ENCODE measurements around the gene FRAT1. TPM values are rescaled to one million over a fixed set of nuclear protein-coding genes. Genes with fewer than 3 reads are reported as not detected.
A peak's percentile ranks its signal among the peaks of the same experiment; 100 is the strongest.
"Not testable (repeated sequence)": the region's sequence is repeated elsewhere in the genome, so short reads cannot be mapped to it uniquely, and the experiment has no call there.

Gene FRAT1
- total RNA-seq, 2 experiments from 2014 or later, result 11.0 to 11.7 TPM

GRCh38 chr10:97333601-97334369, 14.7 kb downstream of the FRAT1 start:
- DNase-seq (no peak), ATAC-seq (ENCODE audit: low read depth) (peak; percentile 38)
- Mint-ChIP-seq H3K9me3 (no peaks in the 10 kb centered on the region), H3K27ac (peak overlapping the region; percentile 83), H3K27me3 (peaks cover 28% of the 10 kb centered on the region), H3K4me1 (peaks cover 31% of the 10 kb centered on the region), H3K36me3 (peaks cover 20% of the 10 kb centered on the region), H3K4me3 (peak overlapping the region; percentile 92)
- POLR2A ChIA-PET, result interaction anchor here (1.0 to 5.2 kb wide), 5 partner anchors 13 to 353 kb away, joined by 3 to 54 read pairs (median 6); partner anchors contain the start of genes ARHGAP19, AVPI1, FRAT1 and RRP12

- POLR2A ChIA-PET, result interaction anchor here (0.6 to 5.2 kb wide), 6 partner anchors 14 to 163 kb away, joined by 3 to 54 read pairs (median 6); partner anchors contain the start of genes ARHGAP19, FRAT1 and RRP12
- Mint-ChIP-seq H3K4me1 (peaks cover 30% of the 10 kb centered on the region), H3K36me3 (peaks cover 20% of the 10 kb centered on the region), H3K27ac (peak within 1 kb of the TSS; percentile 87), H3K4me3 (peak within 1 kb of the TSS; percentile 92), H3K27me3 (peaks cover 28% of the 10 kb centered on the region), H3K9me3 (no peaks in the 10 kb centered on the region)
- DNase-seq, result peak; percentile 93
- peak; percentile 84 for ATAC-seq (ENCODE audit: low read depth)
These were observed 15.5 kb downstream of the FRAT1 start, which contains the start of gene FRAT2 for GRCh38 chr10:97334370-97335175. FRAT2 (minus strand) TSS chr10:97334729; CDS start chr10:97334572, 157 bp downstream.

- Mint-ChIP-seq H3K4me1 (peaks cover 28% of the 10 kb centered on the region), H3K27ac (no peak overlapping the region), H3K4me3 (peak overlapping the region; percentile 51), H3K9me3 (no peaks in the 10 kb centered on the region), H3K36me3 (peaks cover 16% of the 10 kb centered on the region), H3K27me3 (peaks cover 28% of the 10 kb centered on the region)
- no peak for DNase-seq
- POLR2A ChIA-PET, result interaction anchor here (0.6 to 5.2 kb wide), 3 partner anchors 15 to 163 kb away, joined by 3 to 54 read pairs (median 3); partner anchors contain the start of gene FRAT1
- peak; percentile 4 for ATAC-seq (ENCODE audit: low read depth)
These were observed 16.1 kb downstream of the FRAT1 start for GRCh38 chr10:97335188-97335619.

- peaks cover 28% of the 10 kb centered on the region for H3K4me1 Mint-ChIP-seq
- peaks cover 16% of the 10 kb centered on the region for H3K36me3 Mint-ChIP-seq
- no peak for DNase-seq
- H3K9me3 Mint-ChIP-seq, result no peaks in the 10 kb centered on the region
- H3K27ac Mint-ChIP-seq, result no peak overlapping the region
- no peak for ATAC-seq (ENCODE audit: low read depth)
- POLR2A ChIA-PET, result no interaction called here
- peak overlapping the region; percentile 39 for H3K4me3 Mint-ChIP-seq
- H3K27me3 Mint-ChIP-seq, result peaks cover 28% of the 10 kb centered on the region
These were observed 16.9 kb downstream of the FRAT1 start for GRCh38 chr10:97336006-97336405.

- ATAC-seq (ENCODE audit: low read depth) (no peak), DNase-seq (no peak)
- Mint-ChIP-seq H3K4me3 (no peak overlapping the region), H3K9me3 (no peaks in the 10 kb centered on the region), H3K27me3 (peaks cover 30% of the 10 kb centered on the region), H3K27ac (no peak overlapping the region), H3K36me3 (peaks cover 13% of the 10 kb centered on the region), H3K4me1 (peaks cover 24% of the 10 kb centered on the region)
- POLR2A ChIA-PET, result no interaction called here
These were observed 17.4 kb downstream of the FRAT1 start for GRCh38 chr10:97336446-97336845.

- DNase-seq (no peak), ATAC-seq (ENCODE audit: low read depth) (no peak)
- H3K4me3 Mint-ChIP-seq, result no peak overlapping the region
- peaks cover 19% of the 10 kb centered on the region for H3K4me1 Mint-ChIP-seq
- no peak overlapping the region for H3K27ac Mint-ChIP-seq
- H3K36me3 Mint-ChIP-seq, result peaks cover 12% of the 10 kb centered on the region
- no peaks in the 10 kb centered on the region for H3K9me3 Mint-ChIP-seq
- POLR2A ChIA-PET, result no interaction called here
- H3K27me3 Mint-ChIP-seq, result peaks cover 33% of the 10 kb centered on the region
These were observed 18.1 kb downstream of the FRAT1 start for GRCh38 chr10:97336942-97337831.

GRCh38 chr10:97338041-97338440, 19.0 kb downstream of the FRAT1 start:
- no peak for ATAC-seq (ENCODE audit: low read depth)
- Mint-ChIP-seq H3K27me3 (peaks cover 35% of the 10 kb centered on the region), H3K27ac (no peak overlapping the region), H3K9me3 (no peaks in the 10 kb centered on the region), H3K4me3 (no peak overlapping the region), H3K4me1 (peaks cover 12% of the 10 kb centered on the region), H3K36me3 (peaks cover 6% of the 10 kb centered on the region)
- POLR2A ChIA-PET, result no interaction called here
- no peak for DNase-seq

GRCh38 chr10:97341416-97341815, 22.3 kb downstream of the FRAT1 start:
- Mint-ChIP-seq H3K4me1 (peaks cover 2% of the 10 kb centered on the region), H3K36me3 (no peaks in the 10 kb centered on the region), H3K4me3 (no peak overlapping the region), H3K9me3 (no peaks in the 10 kb centered on the region), H3K27me3 (peaks cover 25% of the 10 kb centered on the region), H3K27ac (no peak overlapping the region)
- ATAC-seq (ENCODE audit: low read depth), result no peak
- DNase-seq, result no peak
- POLR2A ChIA-PET, result interaction anchor here (0.6 kb wide), 1 partner anchor 89 kb away, joined by 4 read pairs; no protein-coding TSS in a partner anchor

GRCh38 chr10:97343664-97344063, 24.6 kb downstream of the FRAT1 start:
- H3K4me3 Mint-ChIP-seq; H3K4me1 Mint-ChIP-seq; ATAC-seq (ENCODE audit: low read depth); H3K27me3 Mint-ChIP-seq; H3K9me3 Mint-ChIP-seq; H3K36me3 Mint-ChIP-seq; DNase-seq; H3K27ac Mint-ChIP-seq; POLR2A ChIA-PET: not testable (repeated sequence)

GRCh38 chr10:97347317-97347716, 28.2 kb downstream of the FRAT1 start:
- H3K36me3 Mint-ChIP-seq, result no peaks in the 10 kb centered on the region

GRCh38 chr10:97349752-97350513, 30.9 kb downstream of the FRAT1 start:
- no peaks in the 10 kb centered on the region for H3K27me3 Mint-ChIP-seq
- H3K36me3 Mint-ChIP-seq, result no peaks in the 10 kb centered on the region
- H3K9me3 Mint-ChIP-seq, result no peaks in the 10 kb centered on the region
- no peak for ATAC-seq (ENCODE audit: low read depth)
- no peak overlapping the region for H3K4me3 Mint-ChIP-seq
- POLR2A ChIA-PET, result no interaction called here
- H3K27ac Mint-ChIP-seq, result no peak overlapping the region
- no peaks in the 10 kb centered on the region for H3K4me1 Mint-ChIP-seq
- DNase-seq, result no peak

More at GRCh38 chr10:97347317-97347716, 28.2 kb downstream of the FRAT1 start:
- Mint-ChIP-seq H3K9me3 (no peaks in the 10 kb centered on the region), H3K4me1 (no peaks in the 10 kb centered on the region), H3K27me3 (peaks cover under 1% of the 10 kb centered on the region), H3K27ac (no peak overlapping the region), H3K4me3 (no peak overlapping the region)
- POLR2A ChIA-PET, result no interaction called here
- DNase-seq, result no peak
- ATAC-seq (ENCODE audit: low read depth), result no peak

GRCh38 chr10:97353945-97354344, 34.9 kb downstream of the FRAT1 start:
- Mint-ChIP-seq H3K4me1 (peaks cover 5% of the 10 kb centered on the region), H3K27ac (no peak overlapping the region), H3K4me3 (no peak overlapping the region), H3K27me3 (no peaks in the 10 kb centered on the region), H3K9me3 (no peaks in the 10 kb centered on the region), H3K36me3 (no peaks in the 10 kb centered on the region)
- DNase-seq (no peak), ATAC-seq (ENCODE audit: low read depth) (no peak)
- POLR2A ChIA-PET, result no interaction called here
